ENCODE measurements around the gene RASA4B.
A peak's percentile ranks its signal among the peaks of the same experiment; 100 is the strongest.
"Not testable (repeated sequence)": the region's sequence is repeated elsewhere in the genome, so short reads cannot be mapped to it uniquely, and the experiment has no call there.

Gene RASA4B

DNA sequence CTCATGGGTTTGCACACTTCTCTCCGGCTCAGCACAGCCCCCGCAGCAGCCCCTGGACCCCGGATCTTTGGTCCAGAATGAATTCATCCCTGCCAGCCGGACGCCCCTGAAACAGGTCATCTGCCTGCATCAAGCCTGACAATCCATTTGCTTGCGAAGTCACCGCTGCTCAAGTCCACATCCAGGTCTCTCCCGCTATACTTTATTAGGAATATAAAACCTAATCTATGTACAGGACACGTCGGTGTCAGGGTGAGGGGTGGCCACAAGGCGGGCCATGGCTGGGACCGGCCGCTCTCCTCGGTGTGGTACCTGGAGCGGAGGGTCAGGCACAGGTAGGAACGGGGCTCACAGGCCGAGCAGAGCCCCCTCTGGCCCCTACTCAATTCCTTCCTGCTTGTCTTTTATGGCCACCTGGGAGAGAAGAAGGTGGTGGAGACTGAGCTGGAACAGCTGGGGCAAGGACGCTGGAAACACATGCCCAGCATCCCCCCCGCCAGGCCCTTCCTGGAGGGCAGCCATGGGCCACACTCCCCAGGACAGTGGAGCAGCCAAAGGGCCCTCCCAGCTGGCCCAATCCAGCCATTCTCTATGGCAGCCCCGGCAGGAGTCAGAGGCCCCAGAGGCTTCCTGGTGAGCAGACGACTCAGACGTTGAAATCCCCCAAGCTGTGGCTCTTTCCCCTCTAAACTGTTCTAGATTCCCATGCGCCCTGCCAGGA is 44.1 kb downstream of the RASA4B start:
- no peak for DNase-seq (ENCODE audit: low spot score)

DNA sequence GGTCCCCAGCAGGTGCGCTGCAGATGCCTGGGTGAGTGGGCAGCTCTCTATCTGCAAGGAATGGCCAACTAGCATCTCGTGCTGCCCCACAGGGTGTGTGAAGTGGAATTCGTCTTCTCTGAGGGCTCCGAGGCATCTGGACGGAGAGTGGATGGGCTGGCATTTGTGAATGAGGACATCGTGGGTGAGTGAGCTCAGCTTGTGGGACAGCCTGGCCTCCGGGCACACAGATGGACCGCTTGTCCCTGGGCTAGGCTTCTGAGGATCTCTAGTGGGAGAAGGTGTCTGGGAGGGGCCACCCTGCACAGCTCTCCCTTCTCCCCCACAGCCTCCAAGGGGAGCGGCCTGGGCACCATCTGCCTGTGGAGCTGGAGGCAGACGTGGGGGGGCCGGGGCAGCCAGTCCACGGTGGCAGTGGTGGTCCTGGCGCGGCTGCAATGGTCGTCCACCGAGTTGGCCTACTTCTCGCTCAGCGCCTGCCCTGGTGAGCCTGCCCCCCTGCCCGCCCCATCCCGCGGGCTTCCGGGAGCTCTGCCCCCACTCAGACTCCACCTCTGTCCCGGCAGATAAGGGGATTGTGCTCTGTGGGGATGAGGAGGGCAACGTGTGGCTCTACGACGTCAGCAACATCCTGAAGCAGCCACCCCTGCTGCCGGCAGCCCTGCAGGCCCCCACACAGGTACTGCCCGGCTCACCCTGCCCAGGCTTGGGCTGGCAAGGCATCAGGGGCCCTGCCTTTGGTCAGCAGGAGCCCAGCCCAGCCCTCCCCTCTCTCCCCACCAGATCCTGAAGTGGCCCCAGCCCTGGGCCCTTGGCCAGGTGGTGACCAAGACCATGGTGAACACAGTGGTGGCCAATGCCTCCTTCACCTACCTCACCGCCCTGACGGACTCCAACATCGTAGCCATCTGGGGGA is 45.2 kb downstream of the RASA4B start:
- DNase-seq (ENCODE audit: low spot score): no peak

GRCh38 chr7:102471791-102472125 is 45.8 kb downstream of the RASA4B start:
- no peak for DNase-seq (ENCODE audit: low spot score)

DNA sequence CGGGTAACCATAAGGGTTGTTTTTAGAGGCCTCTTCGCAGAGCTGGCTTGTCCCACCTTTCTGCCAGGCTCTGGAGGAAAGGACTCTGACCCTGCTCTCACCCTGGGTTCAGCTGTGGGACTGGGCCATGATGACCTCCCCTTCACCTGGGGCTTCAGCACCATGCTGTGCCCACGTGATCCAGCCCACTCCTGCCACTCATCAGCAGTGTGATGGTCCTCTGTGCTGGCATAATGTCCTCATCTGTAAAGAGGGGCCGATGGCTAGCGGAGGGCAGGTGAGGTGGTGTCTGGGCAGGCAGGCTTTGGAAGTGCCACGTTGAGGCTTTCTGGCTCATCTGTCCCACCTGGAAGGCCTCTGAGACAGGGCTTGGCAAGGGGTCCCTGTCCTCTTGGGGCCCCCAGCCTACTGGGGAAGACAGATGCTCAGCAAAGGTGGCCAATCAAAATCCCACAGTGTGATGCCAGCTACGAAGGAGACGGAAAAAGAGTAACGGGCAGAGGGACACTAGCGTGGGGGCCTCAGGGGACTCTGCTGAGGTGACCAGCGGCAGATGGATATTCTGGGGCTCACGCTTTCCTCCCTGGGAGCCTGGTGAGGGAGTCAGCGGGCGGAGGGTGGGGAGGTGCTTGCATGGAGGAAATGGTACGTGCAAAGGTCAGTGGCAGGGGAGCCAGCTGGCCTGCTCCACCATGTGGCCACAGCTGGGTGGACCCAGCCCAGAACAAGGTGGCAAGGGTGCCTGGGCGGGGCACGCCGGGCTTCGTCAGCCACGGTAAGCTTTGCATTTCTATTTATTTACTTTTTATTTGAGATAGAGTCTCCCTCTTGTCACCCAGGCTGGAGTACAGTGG is 47.4 kb downstream of the RASA4B start:
- no peak for DNase-seq (ENCODE audit: low spot score)

- DNase-seq (ENCODE audit: low spot score): no peak
These were observed 48.1 kb downstream of the RASA4B start for GRCh38 chr7:102469351-102469971.

- DNase-seq (ENCODE audit: low spot score): no peak
These were observed 48.9 kb downstream of the RASA4B start for GRCh38 chr7:102468478-102469350.

DNA sequence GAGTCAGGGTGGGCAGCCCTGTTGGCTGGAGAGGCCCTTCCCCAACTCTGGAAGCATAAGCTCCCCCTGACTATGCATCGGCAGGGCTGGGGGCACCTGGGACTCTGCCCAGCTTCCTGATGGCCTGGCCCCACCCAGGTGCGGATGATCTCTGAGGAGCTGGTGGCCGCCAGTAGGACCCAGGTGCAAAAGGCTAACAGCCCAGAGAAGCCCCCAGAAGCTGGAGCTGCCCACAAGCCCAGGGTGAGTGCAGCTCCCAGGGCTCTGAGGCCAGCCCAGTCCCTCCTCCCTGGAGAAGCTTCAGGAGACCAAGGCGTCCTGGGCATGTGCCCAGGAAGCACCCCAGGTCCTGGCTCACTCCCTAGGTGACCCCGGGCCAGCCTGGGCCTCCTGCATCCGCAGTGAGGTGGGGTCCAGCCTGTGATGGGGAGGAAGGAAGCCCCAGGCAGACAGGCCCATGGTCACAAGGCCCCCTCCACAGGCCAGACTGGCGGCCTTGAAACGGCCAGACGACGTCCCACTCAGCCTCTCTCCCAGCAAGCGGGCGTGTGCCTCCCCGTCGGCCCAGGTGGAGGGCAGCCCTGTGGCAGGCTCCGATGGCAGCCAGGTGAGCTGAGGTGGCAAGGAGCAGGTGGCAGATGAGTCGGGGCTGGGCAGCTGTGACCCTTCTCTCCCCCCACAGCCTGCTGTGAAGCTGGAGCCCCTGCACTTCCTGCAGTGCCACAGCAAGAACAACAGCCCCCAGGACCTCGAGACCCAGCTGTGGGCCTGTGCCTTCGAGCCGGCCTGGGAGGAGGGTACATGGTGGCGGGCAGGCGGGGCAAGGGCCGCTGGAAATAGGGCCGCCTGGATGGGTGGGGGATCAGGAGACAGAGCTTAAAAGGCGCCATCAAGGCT is 49.7 kb downstream of the RASA4B start:
- no peak for DNase-seq (ENCODE audit: low spot score)

DNA sequence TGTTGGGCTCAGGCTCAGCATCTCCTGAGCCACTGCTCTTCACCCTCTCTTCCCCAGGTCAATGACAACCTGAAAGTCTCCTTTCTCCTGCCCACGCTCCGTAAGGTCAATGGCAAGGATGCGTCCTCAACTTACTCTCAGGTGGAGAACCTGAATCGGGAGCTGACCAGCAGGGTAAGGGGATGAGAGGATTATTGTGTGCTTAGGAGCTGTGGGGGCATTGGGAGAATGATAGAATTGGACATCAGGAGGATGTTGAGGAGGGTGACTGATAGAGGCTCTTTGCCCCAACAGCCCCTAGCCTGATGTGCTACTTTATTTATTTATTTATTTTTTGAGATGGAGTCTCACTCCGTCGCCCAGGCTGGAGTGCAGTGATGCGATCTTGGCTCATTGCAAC is 51.5 kb downstream of the RASA4B start:
- DNase-seq (ENCODE audit: low spot score): no peak

- peak; percentile 97 for DNase-seq (ENCODE audit: low spot score)
These were observed 52.8 kb downstream of the RASA4B start, which contains the start of the genes ALKBH4 and LRWD1 for GRCh38 chr7:102464577-102465280. Gene ALKBH4, minus strand, starts transcription at chr7:102464863. Its CDS starts 27 bp downstream, at chr7:102464836. Gene LRWD1, plus strand, starts transcription at chr7:102464984. Its CDS starts 97 bp downstream, at chr7:102465081.

- peak; percentile 47 for DNase-seq (ENCODE audit: low spot score)
These were observed 53.6 kb downstream of the RASA4B start for GRCh38 chr7:102463841-102464576.

GRCh38 chr7:102460467-102460866 is 57.1 kb downstream of the RASA4B start:
- no peak for DNase-seq (ENCODE audit: low spot score)

GRCh38 chr7:102459221-102459844 is 58.2 kb downstream of the RASA4B start:
- no peak for DNase-seq (ENCODE audit: low spot score)

GRCh38 chr7:102457352-102457924 is 60.1 kb downstream of the RASA4B start:
- DNase-seq (ENCODE audit: low spot score): no peak

- DNase-seq (ENCODE audit: low spot score): no peak
These were observed 61.2 kb downstream of the RASA4B start for GRCh38 chr7:102456327-102456726.

- DNase-seq (ENCODE audit: low spot score): no peak
These were observed 62.0 kb downstream of the RASA4B start for GRCh38 chr7:102455596-102455995.

GRCh38 chr7:102454932-102455331 is 62.6 kb downstream of the RASA4B start:
- not testable (repeated sequence) for DNase-seq (ENCODE audit: low spot score)

- DNase-seq (ENCODE audit: low spot score): no peak
These were observed 63.1 kb downstream of the RASA4B start for GRCh38 chr7:102454468-102454867.
